Measurements from ENCODE around the gene CWC27.
"Not testable (repeated sequence)": the region's sequence is repeated elsewhere in the genome, so short reads cannot be mapped to it uniquely, and the experiment has no call there.

Gene CWC27

DNA sequence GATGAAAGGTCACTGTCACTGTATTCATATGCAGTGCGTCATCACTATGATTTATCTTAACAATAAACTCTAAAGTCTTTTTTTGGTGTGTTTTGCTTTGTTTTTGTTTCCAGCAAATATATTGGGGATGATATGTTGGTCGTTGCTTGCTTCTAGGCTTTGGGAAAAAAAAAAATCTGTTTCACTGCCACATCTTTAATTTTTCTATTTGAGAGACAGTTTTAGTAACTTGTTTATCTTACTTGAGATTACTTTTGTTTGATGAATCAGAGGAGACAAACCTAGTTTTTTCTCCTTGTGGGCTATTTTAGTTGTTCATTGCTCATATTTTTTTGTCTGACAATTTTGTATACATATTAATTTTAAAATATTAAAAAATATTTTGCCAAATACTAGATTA, 19.4 kb downstream of the CWC27 start:
- no peak for DNase-seq (ENCODE audit: low read depth, low spot score)

DNA sequence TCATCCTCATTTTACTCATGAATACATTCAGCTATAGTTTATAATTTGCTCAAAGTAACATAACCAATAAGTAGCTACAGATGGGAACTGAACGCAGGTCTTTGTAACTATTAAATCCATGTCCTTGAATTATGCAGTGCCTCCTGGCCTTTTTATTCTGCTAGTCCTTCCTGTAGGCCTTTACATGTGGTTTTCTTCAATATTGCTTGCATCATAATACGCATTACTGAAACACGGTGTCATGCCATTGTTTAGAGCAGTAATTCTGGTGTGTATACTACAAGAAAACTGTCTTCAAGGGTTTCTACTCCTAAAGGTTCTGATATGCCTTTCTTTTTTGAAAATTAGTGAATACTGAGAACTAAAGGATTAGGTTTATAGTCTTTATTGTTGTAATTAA, 20.7 kb downstream of the CWC27 start:
- no peak for DNase-seq (ENCODE audit: low read depth, low spot score)

DNA sequence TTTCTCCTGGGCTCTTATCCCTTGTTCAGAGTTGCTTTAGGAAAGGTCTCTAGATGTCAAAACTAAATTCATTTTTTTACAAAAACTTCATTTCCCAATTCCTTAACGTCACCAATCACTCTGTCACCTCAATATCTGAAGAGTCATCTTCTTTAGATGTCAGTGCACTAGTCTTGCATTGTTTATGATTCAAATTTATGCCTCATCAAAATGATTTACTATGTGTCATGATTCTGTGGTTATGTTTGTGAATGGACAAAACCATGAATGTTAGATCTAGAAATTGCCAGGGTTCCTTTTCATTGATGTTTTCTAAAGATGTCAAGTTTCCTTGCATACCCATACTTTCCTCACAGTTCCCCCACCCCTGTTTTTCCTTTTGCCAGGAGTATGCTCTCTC, 21.5 kb downstream of the CWC27 start:
- DNase-seq (ENCODE audit: low read depth, low spot score) = no peak

DNA sequence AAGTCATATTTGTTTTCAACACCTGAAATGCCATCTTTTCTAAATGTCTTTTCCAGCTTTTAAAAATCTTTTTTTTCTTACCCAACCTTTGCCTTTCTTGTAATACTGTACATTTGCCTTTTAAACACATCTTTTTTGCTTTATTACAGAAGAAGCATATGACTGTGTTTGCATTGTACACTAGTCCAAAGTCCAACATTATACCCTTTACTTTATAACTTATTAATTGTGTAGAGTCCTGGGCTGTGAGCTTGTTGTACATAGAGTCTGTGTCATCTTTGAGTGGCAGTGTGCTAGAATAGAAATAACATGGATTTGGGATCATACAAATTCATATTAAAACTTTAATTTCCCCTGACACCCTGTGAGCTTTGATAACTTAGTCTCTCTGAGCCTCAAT, 23.7 kb downstream of the CWC27 start:
- no peak for DNase-seq (ENCODE audit: low read depth, low spot score)

DNA sequence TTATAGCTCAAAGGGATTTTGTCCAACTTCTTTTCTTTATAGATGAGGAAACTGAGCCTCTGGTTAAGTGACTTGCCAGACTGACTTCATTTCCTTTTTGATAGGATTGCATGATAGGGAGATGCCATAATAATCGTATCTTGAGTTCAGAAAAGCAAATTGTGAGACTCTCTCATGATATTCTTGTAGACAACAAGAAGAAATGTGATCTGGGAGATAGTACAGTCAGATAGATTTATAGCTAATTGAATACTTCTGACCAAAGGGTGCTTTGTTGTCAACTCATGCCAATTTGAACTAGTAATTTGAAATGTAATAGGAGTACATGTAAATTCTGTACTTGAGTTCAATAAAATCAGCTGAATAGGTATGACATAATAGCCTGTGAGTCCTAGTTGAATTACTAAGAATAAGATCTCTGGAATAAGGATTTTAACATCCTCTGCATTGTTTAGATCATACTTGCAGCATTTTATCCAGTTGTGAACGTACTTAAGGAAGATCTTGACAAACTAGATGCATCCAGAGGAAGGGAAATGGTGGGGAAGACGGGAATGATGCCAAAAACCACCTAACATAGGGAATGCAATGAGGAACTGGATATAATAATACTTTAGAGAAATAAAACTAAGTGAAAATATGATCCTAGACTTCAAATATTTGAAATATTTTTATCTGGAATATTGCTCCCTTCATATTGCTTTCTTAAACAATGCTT, 25.5 kb downstream of the CWC27 start:
- DNase-seq (ENCODE audit: low read depth, low spot score) = no peak

DNA sequence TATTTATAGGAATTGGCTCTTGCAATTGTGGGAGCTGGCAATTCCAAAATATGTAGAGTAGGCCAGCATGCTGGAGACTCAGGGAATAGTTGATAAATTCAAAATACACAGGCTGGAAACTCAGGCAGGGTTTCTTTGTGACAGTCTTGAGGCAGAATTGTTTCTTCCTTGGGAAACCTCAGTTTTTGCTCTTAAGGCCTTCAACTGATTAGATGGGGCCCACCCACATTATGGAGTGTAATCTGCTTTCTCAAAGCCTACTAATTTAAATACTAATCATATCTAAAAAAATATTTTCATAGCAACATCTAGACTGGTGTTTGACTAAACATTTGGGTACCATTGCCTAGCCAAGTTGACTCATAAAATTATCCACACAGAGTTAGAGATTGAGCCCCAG, 27.6 kb downstream of the CWC27 start:
- DNase-seq (ENCODE audit: low read depth, low spot score) = no peak

DNA sequence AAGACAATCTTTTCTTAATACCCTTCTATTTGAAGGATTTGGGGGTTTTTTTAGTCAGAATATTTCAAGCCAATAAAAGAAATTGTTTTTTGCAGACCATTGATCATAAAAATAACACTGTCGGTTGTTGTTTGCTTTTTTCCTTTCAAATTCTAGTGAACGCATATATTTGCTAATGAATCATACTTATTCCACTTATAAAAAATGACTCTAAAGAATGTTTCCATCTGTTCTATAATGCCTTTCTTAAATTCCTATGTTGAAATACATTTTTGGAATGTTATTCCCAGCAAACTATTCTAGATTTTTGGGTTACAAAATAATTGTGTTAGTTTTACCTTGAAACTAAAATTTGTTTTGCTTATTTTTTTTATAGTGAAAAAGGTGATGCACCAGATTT, 32.2 kb downstream of the CWC27 start:
- no peak for DNase-seq (ENCODE audit: low read depth, low spot score)

DNA sequence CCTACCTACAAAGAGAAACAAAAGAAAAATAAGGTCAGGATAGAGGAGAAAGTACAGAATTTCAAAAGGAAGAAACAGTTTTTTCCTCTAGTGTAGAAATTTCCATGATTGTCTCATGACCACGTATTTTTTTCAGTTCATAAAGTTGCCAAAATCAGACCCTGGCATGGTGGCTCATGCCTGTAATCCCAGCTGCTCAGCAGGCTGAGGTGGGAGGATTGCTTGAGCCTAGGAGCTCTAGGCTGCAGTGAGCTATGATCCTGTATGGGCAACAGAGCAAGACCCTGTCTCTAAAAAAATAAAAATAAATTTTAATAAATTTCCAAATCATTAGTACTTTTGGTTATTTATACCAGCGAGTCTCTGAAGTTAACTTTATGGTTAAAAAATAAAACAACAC, 37.8 kb downstream of the CWC27 start:
- DNase-seq (ENCODE audit: low read depth, low spot score) = no peak

DNA sequence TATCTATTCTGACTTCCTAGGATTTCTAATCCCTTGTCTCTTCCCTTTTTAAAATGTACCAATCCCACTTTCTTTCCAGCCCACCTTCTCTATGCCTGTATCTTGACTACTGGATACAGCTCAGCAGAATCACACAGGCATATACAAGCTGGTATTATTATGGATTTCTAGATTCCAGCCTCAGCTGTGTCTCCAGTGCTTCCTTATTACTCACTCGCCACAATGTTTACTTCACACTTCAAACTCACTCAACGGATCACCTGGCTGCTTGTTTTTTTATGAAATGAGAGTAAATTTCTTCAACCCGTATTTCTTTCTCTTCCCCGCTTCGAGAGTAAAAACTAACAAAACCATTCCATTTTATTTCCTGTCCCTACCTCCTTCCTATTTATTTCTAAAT, 38.8 kb downstream of the CWC27 start:
- no peak for DNase-seq (ENCODE audit: low read depth, low spot score)

DNA sequence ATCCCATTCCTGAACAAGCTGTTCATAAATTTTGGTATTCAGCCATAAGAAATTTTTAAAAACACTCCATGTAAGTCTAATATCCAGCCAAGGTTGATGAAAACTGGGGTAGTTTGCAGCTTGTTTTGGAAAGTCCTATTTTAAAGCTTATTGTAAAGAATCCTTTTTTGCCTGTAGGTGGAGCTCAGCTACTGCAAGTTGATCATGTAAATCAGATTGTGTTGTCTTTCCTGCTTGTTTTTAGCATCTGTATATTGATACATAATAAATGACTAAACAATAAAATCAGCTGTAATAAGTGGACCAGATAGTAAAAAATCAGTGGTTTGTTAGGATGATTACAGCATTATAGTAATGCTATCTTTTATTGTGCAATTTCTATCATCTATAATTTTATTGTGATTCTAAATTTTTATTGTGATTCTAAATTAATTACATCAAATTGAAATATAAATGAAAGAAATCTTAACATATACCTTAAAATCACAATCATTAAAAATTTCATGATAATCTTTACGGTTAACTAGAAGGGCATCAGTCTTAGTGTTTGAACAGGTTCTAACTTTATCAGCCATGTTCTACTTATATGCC, 42.4 kb downstream of the CWC27 start:
- DNase-seq (ENCODE audit: low read depth, low spot score) = peak; percentile 5

DNA sequence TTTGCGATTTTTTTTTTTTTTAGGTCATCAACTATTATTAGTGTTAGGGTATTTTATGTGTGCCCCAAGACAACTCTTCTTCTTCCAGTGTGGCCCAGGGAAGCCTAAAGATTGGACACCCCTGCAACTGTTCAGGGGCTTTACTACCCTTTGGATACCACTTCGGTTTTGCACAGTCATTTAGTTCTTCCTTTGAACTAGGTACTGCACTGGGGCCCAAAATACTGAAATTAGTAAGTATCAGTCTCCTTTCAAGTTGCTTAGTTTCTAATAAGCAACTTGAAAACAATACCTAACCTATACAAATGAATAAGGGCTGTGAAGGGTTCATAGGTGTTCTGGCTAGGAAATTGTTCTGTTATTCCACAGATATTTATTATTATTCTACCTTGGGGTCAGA, 45.3 kb downstream of the CWC27 start:
- no peak for DNase-seq (ENCODE audit: low read depth, low spot score)

DNA sequence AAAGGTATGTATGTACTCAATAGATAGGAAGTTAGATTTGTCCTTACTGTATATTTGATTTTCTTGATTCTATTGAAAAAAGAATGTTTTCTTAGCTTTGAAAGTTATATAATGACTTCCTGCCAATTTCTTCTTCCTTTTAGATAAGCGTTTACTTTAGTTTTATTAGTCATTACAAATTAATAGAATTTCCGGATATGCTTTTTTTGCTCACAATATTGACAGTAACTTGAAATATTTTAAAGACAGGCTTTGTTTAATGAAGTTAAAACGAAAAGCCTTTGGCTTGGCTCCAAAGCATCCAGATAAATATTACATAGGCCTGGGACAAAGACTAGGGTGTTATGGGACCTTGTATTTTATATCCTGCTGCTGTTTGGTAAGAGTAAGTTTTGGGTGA, 49.5 kb downstream of the CWC27 start:
- DNase-seq (ENCODE audit: low read depth, low spot score) = no peak

DNA sequence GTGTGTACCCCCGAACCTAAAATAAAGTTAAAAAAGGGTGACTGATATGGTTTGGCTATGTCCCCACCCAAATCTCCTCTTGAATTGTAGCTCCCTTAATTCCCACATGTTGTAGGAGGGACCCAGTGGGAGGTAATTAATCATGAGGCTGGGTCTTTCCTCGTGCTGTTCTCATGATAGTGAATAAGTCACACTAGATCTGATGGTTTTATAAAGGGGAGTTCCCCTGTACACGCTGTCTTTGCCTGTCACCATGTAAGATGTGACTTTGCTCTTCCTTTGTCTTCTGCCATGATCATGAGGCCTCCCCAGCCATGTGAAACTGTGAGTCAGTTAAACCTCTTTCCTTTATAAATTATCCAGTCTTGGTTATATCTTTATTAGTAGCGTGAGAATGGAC, 50.6 kb downstream of the CWC27 start:
- not testable (repeated sequence) for DNase-seq (ENCODE audit: low read depth, low spot score)

DNA sequence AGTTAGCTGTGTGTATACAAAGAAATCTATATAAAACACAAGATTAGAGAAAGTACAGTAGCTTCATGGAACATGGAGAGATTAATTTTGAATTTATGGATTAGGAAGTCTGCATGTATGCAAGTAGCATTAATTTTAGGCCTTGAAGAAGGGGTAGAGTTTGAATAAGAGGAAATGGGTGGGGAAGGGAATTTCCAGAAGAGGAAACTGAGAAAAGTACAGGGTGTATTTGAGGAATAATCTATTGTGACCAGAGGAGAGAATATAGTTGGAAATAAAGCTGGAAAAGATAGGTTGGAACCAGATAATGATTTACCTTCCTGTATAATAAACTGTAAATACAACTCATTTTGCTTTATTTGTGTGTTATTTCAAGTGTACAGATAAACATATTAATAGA, 53.6 kb downstream of the CWC27 start:
- DNase-seq (ENCODE audit: low read depth, low spot score) = no peak

DNA sequence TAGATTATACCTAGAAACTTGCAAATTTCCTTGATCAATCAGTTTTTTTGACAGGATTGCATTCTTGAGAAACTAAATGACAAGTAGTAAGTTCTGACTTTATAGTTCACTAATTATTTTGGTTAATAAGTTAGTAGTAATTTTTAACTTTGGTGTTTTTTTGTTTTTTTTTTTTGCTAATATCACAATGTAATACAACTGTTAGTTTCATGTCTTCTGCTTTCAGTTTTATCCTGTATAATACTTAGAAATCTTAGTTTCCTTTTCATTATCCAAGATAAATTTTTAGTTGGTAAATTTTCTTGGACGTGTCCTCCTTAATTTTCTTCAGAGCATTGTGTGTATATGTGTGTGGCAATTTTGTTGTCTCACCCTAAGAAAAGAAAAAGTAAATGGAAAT, 57.8 kb downstream of the CWC27 start:
- no peak for DNase-seq (ENCODE audit: low read depth, low spot score)

DNA sequence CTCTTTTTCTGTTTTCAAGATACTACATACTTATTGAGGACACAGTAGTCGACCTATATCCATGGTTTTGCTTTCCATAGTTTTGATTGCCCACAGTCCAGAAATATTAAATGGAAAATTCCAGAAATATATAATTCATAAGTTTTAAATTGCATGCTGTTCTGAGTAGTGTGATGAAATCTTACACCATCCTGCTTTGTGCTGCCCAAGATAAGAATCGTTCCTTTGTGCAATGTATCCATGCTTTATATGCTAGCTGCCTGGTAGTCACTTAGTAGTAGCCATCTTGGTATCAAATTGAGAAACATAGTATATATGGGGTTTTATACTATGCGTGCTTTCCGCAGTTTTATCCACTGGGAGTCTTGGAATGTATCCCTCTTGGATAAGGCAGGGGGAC, 59.0 kb downstream of the CWC27 start:
- no peak for DNase-seq (ENCODE audit: low read depth, low spot score)

DNA sequence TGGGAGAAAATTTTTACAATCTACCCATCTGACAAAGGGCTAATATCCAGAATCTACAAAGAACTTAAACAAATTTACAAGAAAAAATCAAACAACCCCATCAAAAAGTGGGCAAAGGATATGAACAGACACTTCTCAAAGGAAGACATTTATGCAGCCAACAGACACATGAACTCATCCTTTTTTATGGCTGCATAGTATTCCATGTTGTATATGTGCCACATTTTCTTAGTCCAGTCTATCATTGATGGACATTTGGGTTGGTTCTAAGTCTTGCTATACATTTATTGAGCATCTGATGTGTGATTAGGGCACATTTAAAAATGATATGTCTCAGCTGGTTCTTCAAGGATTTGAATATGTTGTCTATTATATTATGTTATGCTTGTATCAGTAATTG, 61.9 kb downstream of the CWC27 start:
- not testable (repeated sequence) for DNase-seq (ENCODE audit: low read depth, low spot score)

DNA sequence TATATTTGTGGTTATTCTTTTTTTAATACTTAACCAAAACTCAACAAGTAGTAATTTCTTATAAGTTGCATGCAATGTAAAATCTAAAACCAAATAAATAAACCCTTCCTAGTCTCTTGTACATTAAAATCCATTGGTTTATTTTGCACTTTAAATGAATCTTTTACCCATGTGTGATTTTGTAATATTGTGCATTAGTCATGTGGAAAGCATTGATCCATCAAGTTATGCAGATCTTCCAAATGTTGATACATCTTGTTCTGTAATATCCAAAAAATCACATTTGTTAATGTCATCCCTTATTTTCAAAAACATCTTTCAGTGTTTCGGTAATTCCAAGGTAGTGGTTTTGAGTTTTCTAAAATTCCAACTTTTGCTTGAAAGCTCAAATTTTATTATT, 63.3 kb downstream of the CWC27 start:
- DNase-seq (ENCODE audit: low read depth, low spot score) = no peak

DNA sequence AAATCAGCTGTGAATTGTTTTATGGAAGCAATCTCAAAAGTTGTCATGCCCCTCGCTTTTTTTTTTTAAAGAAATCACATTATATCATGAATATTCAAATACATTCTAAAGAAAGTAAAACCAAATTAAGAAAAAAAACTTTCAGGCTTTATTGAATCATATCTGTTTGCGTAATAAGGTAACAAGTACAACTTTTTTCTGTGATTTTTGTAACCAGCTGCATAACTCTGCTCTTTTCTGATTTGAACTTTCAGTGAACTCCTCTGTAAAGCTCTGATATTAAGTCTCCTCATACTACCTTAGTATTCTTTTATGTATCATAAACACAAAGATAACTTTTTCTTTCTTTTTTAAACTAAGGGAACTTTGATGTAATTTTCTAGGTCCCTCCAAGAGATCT, 65.3 kb downstream of the CWC27 start:
- DNase-seq (ENCODE audit: low read depth, low spot score) = no peak

DNA sequence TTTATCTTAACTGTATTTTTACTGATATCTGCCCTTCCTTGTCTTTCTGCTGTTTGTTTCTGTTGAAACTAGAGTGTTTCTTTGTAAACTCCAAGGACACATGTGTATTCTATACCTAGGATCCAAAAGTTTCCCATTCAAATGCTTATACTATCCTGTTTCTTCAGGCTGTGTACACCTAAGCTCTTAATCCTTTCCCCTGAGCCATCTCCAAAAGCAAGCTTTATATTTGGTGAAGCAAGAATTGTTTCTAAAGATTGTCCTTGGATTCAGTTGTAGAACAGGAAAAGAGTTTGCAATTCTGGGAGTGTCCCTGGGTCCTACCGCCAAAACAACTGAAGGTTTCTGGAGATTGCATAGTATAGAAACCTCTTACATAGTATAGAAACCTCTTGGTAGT, 65.9 kb downstream of the CWC27 start:
- no peak for DNase-seq (ENCODE audit: low read depth, low spot score)

DNA sequence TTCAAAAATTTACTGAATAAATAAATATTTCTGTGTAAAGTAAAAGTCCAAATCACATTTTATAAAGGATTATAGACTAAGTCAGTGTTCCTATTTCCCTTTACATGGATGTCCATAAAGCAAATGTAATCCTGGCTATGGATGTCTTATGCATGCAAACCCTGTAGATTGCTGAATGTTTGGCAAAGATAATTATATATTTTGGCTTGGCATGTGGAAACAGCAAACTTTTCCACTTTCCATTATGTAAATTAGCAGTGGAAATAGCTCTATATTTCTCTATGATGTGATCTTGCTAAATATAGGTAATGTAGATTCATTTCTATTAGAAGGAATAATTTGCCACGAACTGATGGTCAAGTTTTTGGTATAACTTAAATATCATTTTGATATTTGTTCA, 66.5 kb downstream of the CWC27 start:
- DNase-seq (ENCODE audit: low read depth, low spot score) = no peak

DNA sequence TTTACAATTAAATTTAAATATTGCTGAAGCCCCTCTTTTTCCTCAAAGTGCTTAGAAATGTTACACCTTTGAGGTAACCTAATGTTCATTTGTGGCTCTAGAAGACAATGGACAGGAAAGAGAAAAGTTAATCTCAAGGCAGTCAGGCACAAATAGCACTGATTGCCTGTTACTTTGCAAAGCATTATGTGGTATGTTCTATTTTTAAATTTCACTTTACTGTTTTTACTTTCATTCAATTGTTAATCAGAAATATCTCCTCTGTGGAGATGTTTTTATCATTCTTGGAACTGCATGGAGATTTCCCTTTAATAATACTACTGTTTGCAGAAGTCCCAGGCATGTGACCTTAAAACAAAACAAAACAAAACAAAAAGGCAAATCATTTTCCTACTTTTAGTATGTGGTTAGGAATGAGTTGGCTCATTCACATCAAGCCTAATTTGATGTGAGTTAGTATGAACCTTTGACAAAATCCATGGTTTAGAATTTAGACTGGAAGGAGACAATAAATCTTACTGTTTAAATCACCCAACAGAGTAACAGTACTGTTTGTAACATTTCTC, 67.5 kb downstream of the CWC27 start:
- DNase-seq (ENCODE audit: low read depth, low spot score) = no peak

DNA sequence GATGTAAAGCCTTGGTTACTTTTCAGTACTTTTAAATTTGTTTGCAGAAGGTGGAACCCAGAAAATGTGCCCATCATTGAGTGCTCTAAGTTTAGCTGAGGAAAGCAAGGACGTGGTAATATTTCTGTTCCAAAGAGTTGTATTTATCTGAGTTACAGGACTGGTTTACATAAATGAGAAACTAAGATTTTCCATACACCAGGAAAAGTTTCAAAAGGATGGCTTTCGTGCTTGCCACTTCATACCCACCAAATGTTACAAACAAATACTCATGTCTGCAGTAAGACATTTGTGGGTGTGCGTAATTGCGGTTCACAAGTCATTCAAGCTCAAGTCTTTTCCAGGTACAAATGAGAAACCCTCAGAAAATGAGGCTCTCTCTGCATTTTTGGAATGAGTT, 68.1 kb downstream of the CWC27 start:
- no peak for DNase-seq (ENCODE audit: low read depth, low spot score)

DNA sequence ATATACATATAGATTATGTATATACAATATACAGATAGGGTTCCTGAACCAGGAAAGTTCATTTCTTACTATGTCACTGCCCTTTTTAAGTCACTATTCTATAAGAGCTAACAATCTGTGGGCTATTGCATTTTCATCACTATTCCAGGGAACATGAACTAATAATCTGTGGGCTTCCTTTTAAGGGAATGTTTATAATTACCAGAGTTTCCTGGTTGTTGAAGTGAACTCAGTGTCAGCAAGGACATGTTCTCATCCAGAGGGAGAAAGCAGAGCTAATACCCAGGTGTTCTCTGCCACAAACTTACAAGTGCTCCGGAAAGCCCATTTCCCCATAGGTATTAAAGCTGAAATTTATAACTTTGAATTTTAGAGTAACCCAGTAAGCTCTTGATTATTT, 69.6 kb downstream of the CWC27 start:
- no peak for DNase-seq (ENCODE audit: low read depth, low spot score)
